Left colon (tissue), 2 donors: ENCODE data around the gene NUP88. TPM values are rescaled to one million over a fixed set of nuclear protein-coding genes. Genes with fewer than 3 reads are reported as not detected.

Source experiments
- ATAC-seq: fragments of 200-7000 bp; cut with Tn5 transposase; one replicate; pipeline ENCODE4 v1.9.1; 2020; ENCODE audit warnings: mild to moderate bottlenecking, moderate library complexity
- DNase-seq, 2 donors: peaks; one replicate each; pipeline ENCODE4 v3.0.0-alpha.2; 2020
- intact Hi-C, 2 donors: fragments of 100-400 bp; cut with DNase I in 1 of 2; cut with micrococcal nuclease in 1 of 2; formaldehyde crosslinking; loops; one replicate each; pipeline versions ENCODE4 v1.11.2 to v1.14.0; 2022; cut with DNase I, micrococcal nuclease
- total RNA-seq, 2 donors: library from RNA; stranded (reverse); fragmentation: NEBNext Ultra II Directional; extraction: Animal tissue kit (Norgen Biotek cat#: 25700); gene quantifications; one replicate each; pipeline ENCODE4 v1.2.1, GENCODE V29; 2021
- donor health status: DM: no; HTN: no; CAD: no.
- donor health status: DM: yes; HTN: yes; CAD: no.

The NUP88 gene
- total RNA-seq, 2 donors from 2014 or later = 45.3 to 55.5 TPM

- ATAC-seq (no peak), DNase-seq (no peak)
- intact Hi-C loops = no loop called here
Measured at GRCh38 chr17:5364696-5365095, 54.8 kb downstream of the NUP88 start.

GRCh38 chr17:5364156-5364555, 55.3 kb downstream of the NUP88 start:
- no peak for ATAC-seq
- intact Hi-C loops = no loop called here
- no peak for DNase-seq

GRCh38 chr17:5362162-5362811, 57.2 kb downstream of the NUP88 start:
- DNase-seq (no peak), ATAC-seq (no peak)

GRCh38 chr17:5361426-5361825, 58.0 kb downstream of the NUP88 start:
- ATAC-seq = no peak

More at GRCh38 chr17:5362162-5362811, 57.2 kb downstream of the NUP88 start:
- intact Hi-C loops = no loop called here

GRCh38 chr17:5355421-5356129, 63.9 kb downstream of the NUP88 start:
- ATAC-seq (no peak), DNase-seq (no peak)
- intact Hi-C loops = no loop called here

More at GRCh38 chr17:5361426-5361825, 58.0 kb downstream of the NUP88 start:
- DNase-seq = no peak
- intact Hi-C loops = no loop called here

GRCh38 chr17:5354886-5355415, 64.5 kb downstream of the NUP88 start:
- no peak for DNase-seq
- intact Hi-C loops = no loop called here
- no peak for ATAC-seq

- intact Hi-C loops = no loop called here
- no peak for ATAC-seq
Measured at GRCh38 chr17:5354310-5354709, 65.2 kb downstream of the NUP88 start.

GRCh38 chr17:5352681-5353289, 66.7 kb downstream of the NUP88 start:
- intact Hi-C loops = no loop called here
- DNase-seq (no peak), ATAC-seq (no peak)

More at GRCh38 chr17:5354310-5354709, 65.2 kb downstream of the NUP88 start:
- DNase-seq = no peak

- ATAC-seq = no peak
- no peak for DNase-seq
- intact Hi-C loops = no loop called here
Measured at GRCh38 chr17:5344914-5345313, 74.5 kb downstream of the NUP88 start.

Other genes starting within 250 kb of the NUP88 start
- gene ZNF594, start 227.8 kb downstream of the NUP88 start, total RNA-seq = 1 to 10 TPM; 3.7 to 3.9 TPM
- gene SCIMP, start 184.8 kb downstream of the NUP88 start, total RNA-seq = 1 to 10 TPM in 1 of 2 donors, under 1 TPM in 1; 0.64 to 2.3 TPM
- gene RABEP1, start 137.4 kb downstream of the NUP88 start, total RNA-seq = 10 to 100 TPM; 28.1 to 29.1 TPM
- gene RPAIN, start 520 bp upstream of the NUP88 start, total RNA-seq = 10 to 100 TPM; 26.7 to 27.3 TPM
- gene C1QBP, start 19.5 kb upstream of the NUP88 start, total RNA-seq = 100 to 1,000 TPM in 1 of 2 donors, 10 to 100 TPM in 1; 98.9 to 134 TPM
- gene DHX33, start 49.3 kb upstream of the NUP88 start, total RNA-seq = 10 to 100 TPM in 1 of 2 donors, 1 to 10 TPM in 1; 9.2 to 14.5 TPM
- 10 to 100 TPM; 40.8 to 57.3 TPM for gene DERL2, start 66.5 kb upstream of the NUP88 start, total RNA-seq
- gene MIS12, start 66.9 kb upstream of the NUP88 start, total RNA-seq = 10 to 100 TPM; 10.7 to 11.6 TPM
- 1 to 10 TPM; 3.3 to 8.6 TPM for gene NLRP1, start 164.8 kb upstream of the NUP88 start, total RNA-seq